ENCODE measurements around the gene RASAL3.
"Not testable (repeated sequence)": the region's sequence is repeated elsewhere in the genome, so short reads cannot be mapped to it uniquely, and the experiment has no call there.

Gene RASAL3

GRCh38 chr19:15464394-15465385, at the start of gene RASAL3:
RASAL3 (minus strand) TSS chr19:15464544; CDS start chr19:15464358, 186 bp downstream.
- peak; percentile 87 for DNase-seq

- DNase-seq = no peak
These were observed 47.5 kb upstream of the RASAL3 start for GRCh38 chr19:15511671-15512424.

- peak; percentile 68 for DNase-seq
These were observed 43.8 kb upstream of the RASAL3 start, which contains the start of gene CYP4F22 for GRCh38 chr19:15508035-15508710. CYP4F22 (plus strand) TSS chr19:15508525; CDS start chr19:15525337, 16,812 bp downstream.

GRCh38 chr19:15507068-15508034, 43.0 kb upstream of the RASAL3 start:
- DNase-seq = no peak

GRCh38 chr19:15506074-15506571, 41.8 kb upstream of the RASAL3 start:
- DNase-seq = no peak

- no peak for DNase-seq
These were observed 37.9 kb upstream of the RASAL3 start for GRCh38 chr19:15502264-15502663.

GRCh38 chr19:15501596-15501995, 37.3 kb upstream of the RASAL3 start:
- DNase-seq = no peak

GRCh38 chr19:15498910-15499309, 34.6 kb upstream of the RASAL3 start:
- no peak for DNase-seq

- no peak for DNase-seq
These were observed 34.0 kb upstream of the RASAL3 start for GRCh38 chr19:15498156-15498858.

GRCh38 chr19:15495151-15495550, 30.8 kb upstream of the RASAL3 start:
- DNase-seq = no peak

GRCh38 chr19:15488489-15489226, 24.3 kb upstream of the RASAL3 start:
- no peak for DNase-seq

GRCh38 chr19:15487038-15487437, 22.7 kb upstream of the RASAL3 start:
- DNase-seq = no peak

GRCh38 chr19:15485768-15486167, 21.4 kb upstream of the RASAL3 start:
- DNase-seq = not testable (repeated sequence)

GRCh38 chr19:15480996-15481395, 16.7 kb upstream of the RASAL3 start:
- not testable (repeated sequence) for DNase-seq

- no peak for DNase-seq
These were observed 15.3 kb upstream of the RASAL3 start, which contains the start of gene PGLYRP2 for GRCh38 chr19:15479391-15480345. PGLYRP2 (minus strand) TSS chr19:15479501; CDS start chr19:15479371, 130 bp downstream.

GRCh38 chr19:15476325-15476724, 12.0 kb upstream of the RASAL3 start:
- no peak for DNase-seq

GRCh38 chr19:15475611-15476010, 11.3 kb upstream of the RASAL3 start:
- DNase-seq = no peak

GRCh38 chr19:15475169-15475568, 10.8 kb upstream of the RASAL3 start:
- no peak for DNase-seq

- peak; percentile 63 for DNase-seq
These were observed 9.5 kb upstream of the RASAL3 start for GRCh38 chr19:15473821-15474220.
